HG03097 (cell line): Measurements from ENCODE around the gene CLIC6.
"Not testable (repeated sequence)": the region's sequence is repeated elsewhere in the genome, so short reads cannot be mapped to it uniquely, and the experiment has no call there.

Experiments used
- ATAC-seq: cut with Tn5 transposase; IDR thresholded peaks from one replicate; pipeline ENCODE4 v1.9.1; 2021; ENCODE audit not compliant: unreplicated experiment, low FRiP score

The CLIC6 gene

GRCh38 chr21:34650861-34651431 is 17.8 kb upstream of the CLIC6 start:
- no peak for ATAC-seq

GRCh38 chr21:34651642-34652041 is 17.2 kb upstream of the CLIC6 start:
- ATAC-seq = no peak

- no peak for ATAC-seq
These were observed 15.3 kb upstream of the CLIC6 start for GRCh38 chr21:34653522-34653921.

- no peak for ATAC-seq
These were observed 6.9 kb upstream of the CLIC6 start for GRCh38 chr21:34661848-34662247.

- ATAC-seq = no peak
These were observed 1.0 kb upstream of the CLIC6 start for GRCh38 chr21:34667761-34668160.

GRCh38 chr21:34669149-34669879 is 520 bp downstream of the CLIC6 start:
- ATAC-seq = no peak

- not testable (repeated sequence) for ATAC-seq
These were observed 1.1 kb downstream of the CLIC6 start for GRCh38 chr21:34669880-34670219.

GRCh38 chr21:34670220-34670961 is 1.6 kb downstream of the CLIC6 start:
- ATAC-seq = no peak

- no peak for ATAC-seq
These were observed 2.2 kb downstream of the CLIC6 start for GRCh38 chr21:34670962-34671348.

GRCh38 chr21:34671462-34671861 is 2.7 kb downstream of the CLIC6 start:
- ATAC-seq = no peak

GRCh38 chr21:34671891-34672290 is 3.1 kb downstream of the CLIC6 start:
- no peak for ATAC-seq

GRCh38 chr21:34673006-34673405 is 4.2 kb downstream of the CLIC6 start:
- no peak for ATAC-seq

GRCh38 chr21:34674468-34674867 is 5.7 kb downstream of the CLIC6 start:
- no peak for ATAC-seq

GRCh38 chr21:34675871-34676270 is 7.1 kb downstream of the CLIC6 start:
- ATAC-seq = no peak

- no peak for ATAC-seq
These were observed 10.3 kb downstream of the CLIC6 start for GRCh38 chr21:34679051-34679450.

- ATAC-seq = no peak
These were observed 15.5 kb downstream of the CLIC6 start for GRCh38 chr21:34684174-34684876.

GRCh38 chr21:34687065-34687464 is 18.3 kb downstream of the CLIC6 start:
- ATAC-seq = no peak

GRCh38 chr21:34687745-34688144 is 19.0 kb downstream of the CLIC6 start:
- ATAC-seq = no peak

GRCh38 chr21:34688145-34688544 is 19.4 kb downstream of the CLIC6 start:
- ATAC-seq = no peak

- no peak for ATAC-seq
These were observed 19.9 kb downstream of the CLIC6 start for GRCh38 chr21:34688715-34689114.

GRCh38 chr21:34690041-34690792 is 21.4 kb downstream of the CLIC6 start:
- ATAC-seq = no peak
